GM12801 (cell line): ENCODE measurements around the gene NFATC1.

ENCODE experiments used
- TF ChIP-seq, protein P1 (sequence below): IDR thresholded peaks from one replicate; pipeline ENCODE4 v1.5.1; 2011; ENCODE audit warnings: control low read depth; ENCODE audit not compliant: insufficient read length; ENCODE audit errors: extremely low read depth

Gene NFATC1

DNA sequence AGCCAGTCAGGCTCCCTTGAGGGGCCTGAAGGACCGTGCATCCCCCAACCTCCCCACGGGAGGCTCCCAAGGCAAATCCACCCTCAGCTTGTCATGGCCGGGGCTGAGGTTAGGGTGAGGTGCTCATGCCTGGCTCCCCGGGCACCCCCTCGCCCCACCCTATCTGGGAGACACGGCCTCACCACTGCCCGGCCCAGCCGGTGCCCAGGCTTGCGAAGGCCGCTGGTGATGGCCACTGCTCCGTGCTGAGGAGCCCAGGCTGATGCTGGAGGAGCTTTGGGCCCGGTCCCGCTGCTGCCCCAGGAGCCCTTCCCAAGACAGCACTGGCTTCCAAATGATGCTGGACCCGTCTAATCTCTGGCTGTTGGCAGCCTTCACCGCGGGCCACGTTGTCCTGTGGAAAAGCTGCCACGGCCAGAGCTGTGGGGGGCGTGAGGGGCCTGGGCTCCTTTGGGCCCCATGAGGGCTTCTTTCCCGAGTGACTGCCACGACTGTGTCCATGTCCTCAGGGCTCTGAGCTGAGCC lies 148.2 kb downstream of the NFATC1 start:
- TF ChIP-seq, protein P1, sequence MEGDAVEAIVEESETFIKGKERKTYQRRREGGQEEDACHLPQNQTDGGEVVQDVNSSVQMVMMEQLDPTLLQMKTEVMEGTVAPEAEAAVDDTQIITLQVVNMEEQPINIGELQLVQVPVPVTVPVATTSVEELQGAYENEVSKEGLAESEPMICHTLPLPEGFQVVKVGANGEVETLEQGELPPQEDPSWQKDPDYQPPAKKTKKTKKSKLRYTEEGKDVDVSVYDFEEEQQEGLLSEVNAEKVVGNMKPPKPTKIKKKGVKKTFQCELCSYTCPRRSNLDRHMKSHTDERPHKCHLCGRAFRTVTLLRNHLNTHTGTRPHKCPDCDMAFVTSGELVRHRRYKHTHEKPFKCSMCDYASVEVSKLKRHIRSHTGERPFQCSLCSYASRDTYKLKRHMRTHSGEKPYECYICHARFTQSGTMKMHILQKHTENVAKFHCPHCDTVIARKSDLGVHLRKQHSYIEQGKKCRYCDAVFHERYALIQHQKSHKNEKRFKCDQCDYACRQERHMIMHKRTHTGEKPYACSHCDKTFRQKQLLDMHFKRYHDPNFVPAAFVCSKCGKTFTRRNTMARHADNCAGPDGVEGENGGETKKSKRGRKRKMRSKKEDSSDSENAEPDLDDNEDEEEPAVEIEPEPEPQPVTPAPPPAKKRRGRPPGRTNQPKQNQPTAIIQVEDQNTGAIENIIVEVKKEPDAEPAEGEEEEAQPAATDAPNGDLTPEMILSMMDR = no peak

DNA sequence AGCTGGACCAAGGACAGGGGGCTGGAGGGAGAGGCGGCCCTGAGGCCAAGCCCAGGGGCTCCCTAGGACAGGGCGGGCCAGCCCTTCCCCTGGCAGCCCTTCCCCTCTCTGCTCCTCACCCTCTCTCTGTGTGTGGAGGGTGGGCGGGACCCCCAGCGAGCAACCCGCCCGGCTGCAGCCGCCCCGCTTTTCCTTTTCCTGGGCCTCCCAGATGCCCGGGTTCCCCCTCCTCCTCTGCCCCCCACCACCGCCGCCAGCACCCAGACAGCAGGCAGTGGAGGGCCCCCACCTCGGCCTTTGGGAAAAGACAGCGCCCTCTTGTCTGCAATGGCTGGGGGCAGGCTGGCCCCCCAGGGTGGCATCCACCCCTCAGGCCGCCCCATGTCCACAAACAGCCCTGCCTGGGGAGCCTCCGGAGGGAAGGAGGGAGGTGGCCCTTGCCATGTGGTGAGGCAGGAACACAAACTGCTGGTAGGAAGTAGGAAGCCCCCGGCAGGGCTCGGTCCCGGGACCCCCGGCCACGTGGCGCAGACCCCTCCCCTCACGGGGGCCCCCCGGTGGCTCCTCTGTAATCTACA lies 148.7 kb downstream of the NFATC1 start:
- TF ChIP-seq, protein P1 = no peak

DNA sequence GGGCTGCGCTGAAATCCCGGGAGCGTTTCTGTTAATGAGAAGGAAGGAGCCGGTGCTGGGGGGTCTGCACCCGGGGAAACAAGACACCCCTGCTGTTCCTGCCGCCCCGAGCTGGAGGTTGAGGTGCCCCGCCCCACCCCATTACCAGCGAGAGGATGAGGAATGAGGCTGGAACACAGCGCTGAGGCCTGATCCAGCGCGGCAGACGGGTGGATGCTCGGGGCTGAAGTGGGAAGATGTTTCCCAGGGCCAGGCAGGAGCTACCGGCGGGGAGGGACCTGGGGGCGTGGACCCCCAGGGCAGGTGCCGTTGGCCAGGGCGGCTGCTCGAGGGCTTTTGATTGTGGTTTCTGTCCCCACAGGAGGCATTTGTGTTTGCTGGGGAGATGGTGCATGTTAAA lies 149.5 kb downstream of the NFATC1 start:
- TF ChIP-seq, protein P1 = no peak

GRCh38 chr18:79545736-79546171 lies 150.0 kb downstream of the NFATC1 start:
- TF ChIP-seq, protein P1 = no peak

GRCh38 chr18:79546781-79547272 lies 151.1 kb downstream of the NFATC1 start:
- TF ChIP-seq, protein P1 = no peak

DNA sequence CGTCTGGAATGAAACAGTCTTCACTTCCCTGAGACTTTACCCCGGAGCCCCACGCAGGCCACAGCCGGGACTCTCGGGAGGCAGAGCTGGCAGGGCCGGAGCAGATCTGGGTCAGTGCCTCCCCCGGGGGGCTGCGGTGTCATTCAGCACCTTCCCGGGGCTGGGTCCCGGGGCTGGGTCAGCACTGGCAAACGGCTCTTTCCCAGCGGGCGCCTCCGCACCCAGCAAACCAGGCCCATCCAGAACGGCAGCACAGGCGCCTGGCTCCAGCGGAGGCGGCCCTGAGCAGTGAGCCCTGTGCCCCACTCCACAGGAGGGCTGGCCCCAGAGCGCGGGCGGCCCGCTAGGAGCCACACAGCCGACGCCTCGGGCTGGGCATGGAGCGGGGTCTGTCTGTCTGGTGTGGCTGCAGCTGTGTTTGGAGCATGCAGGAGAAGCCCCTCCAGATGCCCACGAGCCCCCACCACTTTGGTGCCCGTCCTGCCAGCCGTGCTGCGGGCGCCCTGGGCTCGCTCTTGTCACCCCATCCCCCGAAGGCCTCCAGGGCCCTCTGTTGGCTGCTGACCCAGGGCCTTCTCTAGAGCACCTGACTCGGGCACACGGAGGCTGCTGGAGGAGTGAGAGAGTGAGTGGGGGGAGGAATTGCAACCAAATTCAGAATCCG lies 151.8 kb downstream of the NFATC1 start:
- TF ChIP-seq, protein P1 = no peak

DNA sequence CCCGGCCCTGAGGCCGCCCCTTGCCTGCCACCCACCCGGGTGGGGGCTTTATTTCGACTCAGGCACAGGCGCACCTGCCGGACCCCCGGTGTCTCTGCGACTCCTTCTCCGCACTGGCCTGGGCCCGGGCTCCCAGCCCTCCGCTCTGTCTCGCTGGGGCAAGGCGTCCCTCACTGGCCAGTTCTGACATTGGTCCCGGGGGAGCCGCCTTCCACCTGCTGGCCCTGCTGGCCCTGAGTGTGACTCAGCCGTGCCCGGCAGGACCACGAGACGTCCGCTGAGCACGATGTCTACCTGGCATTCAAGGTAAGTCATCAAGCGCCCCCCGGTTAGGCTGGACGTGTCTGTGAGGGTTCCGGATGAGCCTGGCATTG lies 152.3 kb downstream of the NFATC1 start:
- TF ChIP-seq, protein P1 = no peak
